H1 (cell line): ENCODE data around the gene LRRC8D. TPM values are rescaled to one million over a fixed set of nuclear protein-coding genes. Genes with fewer than 3 reads are reported as not detected.

Experiments used
- CBX5 ChIP-seq: fragments of 300-800, 300-1000 bp; sonication (generic); IDR thresholded peaks from 2 replicates; pipeline ENCODE4 v1.7.1; 2016; ENCODE audit warnings: antibody characterized with exemption, low read length, low read depth
- CEBPB ChIP-seq: IDR thresholded peaks from 2 replicates; pipeline ENCODE4 v1.6.1; 2012; ENCODE audit warnings: low read depth, low read length
- CHD7 ChIP-seq: fragments of 300-600 bp; sonication (generic); IDR thresholded peaks from 2 replicates; pipeline ENCODE4 v1.7.1; 2012; ENCODE audit warnings: low read length, moderate library complexity, mild to moderate bottlenecking, inconsistent platforms; ENCODE audit not compliant: insufficient replicate concordance
- EGR1 ChIP-seq: IDR thresholded peaks from 2 replicates; pipeline ENCODE4 v1.6.1; 2011; ENCODE audit warnings: low read depth, low read length, borderline replicate concordance
- KDM5A ChIP-seq: fragments of 200-600 bp; IDR thresholded peaks from 2 replicates; pipeline ENCODE4 v1.7.1; 2012; ENCODE audit warnings: mild to moderate bottlenecking, low read length, inconsistent platforms, mixed read lengths
- SIX5 ChIP-seq: IDR thresholded peaks from 2 replicates; pipeline ENCODE4 v1.6.1; 2011; ENCODE audit warnings: mild to moderate bottlenecking, low read depth, low read length
- SRF ChIP-seq: IDR thresholded peaks from 2 replicates; pipeline ENCODE4 v1.6.1; 2011; ENCODE audit warnings: mild to moderate bottlenecking, low read depth, low read length, moderate library complexity
- polyA plus RNA-seq, 7 experiments: library from polyadenylated mRNA; depleted of rRNA in 3 of 7; stranded (reverse) in 5 of 7; unstranded in 2 of 7; fragments of >200 nt in 5 of 7; fragments of 200-250 nt in 2 of 7; gene quantifications; 1 replicate in 5 of 7; 2 replicates in 1 of 7; 4 replicates in 1 of 7; pipeline versions ENCODE4 v1.2.1 to v1.2.3, GENCODE V29; 2011 to 2013; ENCODE audit warnings: missing spikeins in 2 of 7, mixed read lengths in 2 of 7
- total RNA-seq: library from RNA; stranded (reverse); fragmentation: NEBNext Ultra II Directional; extraction: Animal tissue kit (Norgen Biotek cat#: 25700); gene quantifications from 2 replicates; pipeline ENCODE4 v1.2.1, GENCODE V29; 2021

The LRRC8D gene
- total and polyA plus RNA-seq, 2 of the 8 experiments (the other 6 are each of a cell fraction or from before 2014, with no cell fraction given) = 42.0 to 58.5 TPM

- TF ChIP-seq CHD7 (no peak), KDM5A (no peak), SRF (no peak), SIX5 (no peak), CBX5 (no peak), EGR1 (no peak), CEBPB (no peak)
These were observed 133.1 kb downstream of the LRRC8D start (continued) for GRCh38 chr1:89953929-89954328.
